HG02763 (cell line): Measurements from ENCODE around the gene MDN1.
"Not testable (repeated sequence)": the region's sequence is repeated elsewhere in the genome, so short reads cannot be mapped to it uniquely, and the experiment has no call there.

ENCODE experiments used
- ATAC-seq: cut with Tn5 transposase; IDR thresholded peaks from one replicate; pipeline ENCODE4 v1.9.1; 2021; ENCODE audit warnings: mild to moderate bottlenecking, moderate library complexity; ENCODE audit not compliant: unreplicated experiment

The MDN1 gene

DNA sequence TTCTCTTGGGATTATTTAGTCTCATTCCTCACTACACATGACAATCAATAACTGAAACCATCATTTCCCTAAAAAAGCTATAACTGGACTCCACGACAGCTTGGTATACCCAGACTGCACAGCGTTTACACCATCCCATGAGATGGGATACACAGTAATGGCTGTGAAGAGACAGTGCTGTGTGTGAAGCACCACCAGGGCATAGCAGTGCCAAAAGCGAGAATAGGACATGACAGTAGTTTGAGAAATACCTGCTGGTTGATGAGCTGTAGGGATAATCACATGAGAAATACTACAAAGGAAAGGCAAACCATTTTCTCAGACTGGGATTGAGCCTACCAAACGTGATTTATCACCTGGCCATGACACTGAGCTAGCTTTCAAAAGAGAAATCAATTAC lies 158.6 kb downstream of the MDN1 start:
- ATAC-seq: no peak

DNA sequence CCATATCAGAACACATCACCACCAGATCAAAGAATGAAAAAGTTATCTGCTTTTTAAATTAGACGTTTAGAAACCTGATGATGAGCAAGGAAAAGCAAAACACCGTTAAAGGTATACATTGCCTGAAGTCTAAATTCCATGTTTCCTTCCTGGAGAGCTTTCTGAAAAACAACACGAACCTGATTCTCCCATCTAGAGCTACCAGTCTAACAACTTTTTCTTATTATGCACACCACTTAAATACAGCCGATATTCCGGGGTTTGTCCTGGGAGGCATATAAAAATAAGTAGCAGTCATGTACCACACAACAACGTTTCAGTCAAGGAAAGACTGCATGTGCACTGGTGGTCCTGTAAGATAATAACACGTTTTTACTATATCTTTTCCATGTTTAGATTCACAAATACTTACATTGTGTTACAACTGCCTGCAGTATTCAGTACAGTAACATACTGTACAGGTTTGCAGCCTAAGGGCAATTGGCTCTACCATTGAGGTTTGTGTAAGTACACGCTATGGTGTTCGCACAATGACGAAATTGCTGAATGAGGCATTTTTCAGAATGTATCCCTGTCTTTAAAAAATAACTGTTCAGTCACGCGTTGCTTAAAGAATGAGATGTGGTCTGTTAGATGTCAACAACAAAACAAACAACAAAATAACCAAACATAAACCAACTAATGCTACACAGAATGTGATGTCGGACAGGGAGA lies 162.0 kb downstream of the MDN1 start:
- no peak for ATAC-seq

DNA sequence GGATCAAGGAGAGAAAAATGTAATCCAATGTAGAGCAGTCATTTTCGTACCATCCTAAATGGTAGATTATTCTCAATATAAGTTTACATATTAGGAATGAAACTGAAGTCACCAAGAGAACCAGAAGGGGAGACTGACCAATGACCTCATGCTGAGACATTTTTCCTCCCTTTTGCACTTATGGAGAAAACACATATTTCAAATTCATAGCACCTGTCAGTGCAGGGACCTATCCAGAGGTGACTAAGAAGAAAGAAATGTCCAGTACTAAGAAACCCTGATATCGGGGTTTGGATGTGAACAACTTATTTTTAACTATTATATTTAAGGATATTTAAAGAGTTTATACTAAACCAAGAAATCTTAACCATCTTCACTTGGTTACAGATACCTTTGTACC lies 164.5 kb downstream of the MDN1 start:
- ATAC-seq: no peak

- ATAC-seq: no peak
Observed at GRCh38 chr6:89650579-89650978, 169.0 kb downstream of the MDN1 start.

DNA sequence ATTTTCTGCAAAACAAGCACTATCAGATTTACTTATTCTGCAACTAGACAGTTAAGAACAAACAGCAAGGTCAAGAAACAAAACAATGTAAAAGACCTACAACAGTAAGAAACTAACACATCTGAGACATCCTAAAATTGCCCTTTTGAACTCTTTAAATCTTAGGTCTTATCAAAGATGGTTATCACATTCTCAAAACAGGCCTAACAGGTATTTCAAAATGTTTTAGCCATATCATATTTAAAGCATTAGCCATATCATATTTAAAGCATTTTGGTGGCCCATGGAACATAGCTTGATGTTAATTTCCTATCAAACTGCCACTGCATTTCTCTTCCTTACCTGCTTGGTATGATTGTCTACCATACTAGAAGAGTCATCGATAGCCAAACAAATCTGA lies 169.9 kb downstream of the MDN1 start:
- ATAC-seq: no peak

- no peak for ATAC-seq
Observed at GRCh38 chr6:89644864-89645263, 174.7 kb downstream of the MDN1 start.

DNA sequence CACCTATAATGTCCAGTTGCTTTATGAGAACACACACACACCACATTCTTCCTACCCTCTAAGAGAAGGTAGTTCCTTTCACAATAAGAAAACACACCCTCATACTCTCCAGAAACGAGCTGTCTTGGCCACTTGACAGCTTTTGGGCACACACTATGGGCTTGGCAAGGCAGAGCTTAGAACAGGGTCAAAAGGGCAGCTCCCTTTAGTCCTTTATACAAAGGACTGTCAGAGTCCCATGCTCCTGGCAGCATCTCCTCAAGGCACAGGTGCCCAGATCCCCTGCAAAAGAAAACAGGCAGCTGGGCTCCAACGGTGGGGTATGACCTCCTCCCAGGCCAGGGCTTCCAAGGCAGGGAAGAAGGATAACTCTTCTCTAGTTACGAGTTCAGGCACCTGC lies 176.2 kb downstream of the MDN1 start:
- no peak for ATAC-seq

DNA sequence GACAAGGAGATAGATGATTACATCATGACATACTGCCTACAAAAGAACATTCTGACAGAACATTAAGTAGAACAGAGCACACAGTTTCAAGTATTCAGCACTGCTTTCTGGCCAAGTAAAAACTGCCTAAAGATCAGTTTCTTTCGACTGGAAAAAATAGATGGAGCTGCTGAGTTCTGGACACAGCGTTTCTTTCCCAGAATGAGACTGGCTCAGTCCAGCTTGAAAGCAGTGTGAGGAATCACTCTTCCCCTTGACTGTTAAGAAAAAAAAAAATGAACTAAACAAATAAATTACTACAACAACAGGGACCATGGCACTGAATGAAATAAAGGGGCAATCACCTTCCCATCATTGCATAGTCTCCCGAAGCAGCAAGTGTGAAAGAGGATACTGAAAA lies 176.6 kb downstream of the MDN1 start:
- ATAC-seq: no peak

- ATAC-seq: not testable (repeated sequence)
Observed at GRCh38 chr6:89641581-89641980, 178.0 kb downstream of the MDN1 start.

DNA sequence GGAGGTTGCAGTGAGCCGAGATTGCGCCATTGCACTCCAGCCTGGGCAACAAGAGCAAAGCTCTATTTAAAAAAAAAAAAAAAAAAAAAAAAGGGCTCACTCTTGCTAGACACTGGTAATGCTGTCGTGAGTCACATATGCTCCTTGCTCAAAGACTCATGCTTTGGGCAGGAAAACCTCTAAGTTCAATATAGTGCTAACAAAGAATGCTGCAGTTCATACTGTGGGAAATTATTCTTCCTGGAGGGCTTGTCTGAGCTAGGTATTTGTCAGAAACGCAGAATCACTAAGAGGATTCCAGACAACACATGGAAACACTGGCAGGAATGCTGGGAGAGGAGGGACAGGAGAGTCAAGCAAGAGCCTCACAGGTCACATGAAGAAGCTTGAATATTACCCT lies 178.8 kb downstream of the MDN1 start:
- ATAC-seq: no peak

- peak; percentile 98 for ATAC-seq
Observed at GRCh38 chr6:89638320-89639195, 181.0 kb downstream of the MDN1 start, which contains the start of gene LYRM2. Gene LYRM2 (minus strand): TSS chr6:89638747. CDS start chr6:89638716, 31 bp downstream.

DNA sequence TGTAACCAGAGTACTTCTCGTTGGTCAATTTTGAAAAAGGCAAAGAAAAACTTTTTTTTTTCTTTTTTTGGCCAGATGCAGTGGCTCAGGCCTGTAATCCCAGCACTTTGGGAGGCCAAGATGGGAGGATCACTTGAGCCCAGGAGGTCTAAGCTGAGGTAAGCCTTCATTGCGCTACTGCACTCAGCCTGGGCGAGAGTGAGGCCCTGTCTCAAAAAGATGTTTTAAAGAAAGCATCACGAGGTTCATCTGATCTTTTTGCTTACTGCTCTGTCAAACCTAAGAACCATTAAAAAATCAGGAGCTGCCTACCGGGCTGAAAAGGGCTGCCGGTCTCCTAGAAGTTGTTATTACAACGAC lies 181.7 kb downstream of the MDN1 start:
- ATAC-seq: no peak

DNA sequence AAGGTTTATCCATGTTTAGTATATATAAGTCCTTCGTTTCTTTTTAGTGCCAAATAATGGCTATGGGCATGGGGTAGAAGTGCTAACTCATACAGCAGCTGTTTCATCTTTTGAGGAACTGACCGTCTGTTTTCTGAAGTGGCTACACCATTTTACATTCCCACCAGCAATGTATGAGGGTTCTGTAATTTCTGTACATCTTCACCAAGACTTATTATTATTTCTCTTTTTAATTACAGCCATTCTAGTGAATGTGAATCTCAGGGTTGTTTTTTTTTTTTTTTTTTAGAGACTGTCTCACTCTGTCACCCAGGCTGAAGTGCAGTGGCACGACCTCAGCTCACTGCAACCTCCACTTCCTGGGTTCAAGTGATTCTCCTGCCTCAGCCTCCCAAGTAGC lies 183.2 kb downstream of the MDN1 start:
- not testable (repeated sequence) for ATAC-seq

DNA sequence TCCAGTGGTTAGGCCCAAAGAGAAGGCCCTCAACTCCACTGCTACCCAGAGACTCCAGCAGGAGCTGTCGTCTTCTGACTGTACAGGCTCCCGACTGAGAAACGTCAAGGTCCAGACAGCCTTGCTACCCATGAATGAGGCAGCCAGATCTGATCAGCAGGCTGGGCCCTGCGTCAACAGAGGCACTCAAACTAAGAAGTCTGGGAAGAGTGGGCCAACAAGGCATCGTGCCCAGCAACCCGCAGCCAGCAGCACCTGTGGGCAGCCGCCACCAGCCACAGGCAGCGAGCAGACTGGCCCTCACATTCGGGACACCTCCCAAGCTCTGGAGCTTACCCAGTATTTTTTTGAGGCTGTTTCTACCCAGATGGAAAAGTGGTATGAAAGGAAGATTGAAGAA lies 189.1 kb downstream of the MDN1 start:
- no peak for ATAC-seq

- ATAC-seq: no peak
Observed at GRCh38 chr6:89623749-89624148, 195.8 kb downstream of the MDN1 start.

- no peak for ATAC-seq
Observed at GRCh38 chr6:89619567-89619966, 200.0 kb downstream of the MDN1 start.

GRCh38 chr6:89618026-89618425 lies 201.6 kb downstream of the MDN1 start:
- ATAC-seq: no peak

DNA sequence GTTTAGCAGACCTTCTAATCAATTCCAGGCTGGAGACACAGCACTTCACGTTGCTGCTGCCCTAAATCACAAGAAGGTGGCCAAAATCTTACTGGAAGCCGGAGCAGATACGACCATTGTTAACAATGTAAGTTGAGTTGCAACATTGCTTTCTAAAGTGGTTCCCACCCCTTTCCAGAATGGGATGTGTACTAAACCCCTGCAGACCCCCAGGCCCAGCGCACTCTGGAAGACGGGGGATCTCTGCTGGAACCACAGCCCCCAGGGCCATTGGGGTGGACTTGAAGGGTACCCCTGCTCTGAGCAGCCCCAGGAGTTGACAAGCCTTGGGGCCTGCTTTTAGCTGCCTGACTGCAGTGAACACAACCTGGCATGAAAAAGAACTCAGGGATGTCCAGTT lies 203.1 kb downstream of the MDN1 start:
- no peak for ATAC-seq

DNA sequence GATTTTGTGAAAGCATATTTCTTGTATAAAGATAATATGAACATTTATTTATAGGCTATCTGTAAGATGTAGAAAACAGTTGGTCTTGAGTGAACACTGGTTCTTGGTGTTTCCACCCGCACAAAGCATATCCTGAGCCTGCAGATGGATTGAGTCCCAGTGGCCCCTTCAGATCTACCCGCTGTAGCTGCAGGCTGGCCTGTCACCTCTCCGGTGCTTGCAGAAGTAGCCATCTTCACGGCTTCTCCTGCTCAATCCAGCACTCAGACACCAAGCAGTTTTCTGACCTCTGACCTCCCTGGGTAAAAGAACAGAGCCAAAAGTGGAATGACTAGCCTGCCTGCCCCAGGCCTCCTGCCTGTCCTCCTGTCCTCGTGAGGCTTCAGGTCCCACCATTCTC lies 203.7 kb downstream of the MDN1 start:
- no peak for ATAC-seq

DNA sequence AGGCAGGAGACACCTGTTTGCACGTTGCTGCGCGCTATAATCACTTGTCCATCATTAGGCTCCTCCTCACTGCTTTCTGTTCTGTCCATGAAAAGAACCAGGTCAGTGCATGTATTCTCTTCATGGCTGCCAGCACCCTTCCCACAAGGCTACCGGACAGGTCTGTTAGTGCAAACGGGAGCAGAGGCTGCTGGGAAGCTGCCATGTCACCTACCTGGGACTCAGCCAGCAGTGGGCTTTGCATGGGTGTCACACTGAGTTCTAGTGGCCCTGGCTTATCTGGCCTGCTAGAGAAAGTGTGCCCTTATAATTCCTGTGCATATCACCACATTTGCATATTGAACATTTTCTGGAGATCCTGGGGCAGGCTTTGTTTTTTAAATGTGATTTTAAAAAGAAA lies 205.8 kb downstream of the MDN1 start:
- ATAC-seq: no peak

GRCh38 chr6:89612121-89612520 lies 207.5 kb downstream of the MDN1 start:
- ATAC-seq: no peak

GRCh38 chr6:89611666-89612065 lies 207.9 kb downstream of the MDN1 start:
- ATAC-seq: no peak
